Kidney (tissue), 2 donors: ENCODE data around the gene PLET1. TPM values are rescaled to one million over a fixed set of nuclear protein-coding genes. Genes with fewer than 3 reads are reported as not detected.

ENCODE experiments used
- polyA plus RNA-seq: library from polyadenylated mRNA; stranded (reverse); fragments of 350-450 nt; fragmentation: Illumina TruSeq; extraction: RNeasy Lipid Tissue Mini Kit (QIAGEN cat#74804); gene quantifications from one replicate; pipeline ENCODE4 v1.2.3, GENCODE V29; 2014; ENCODE audit warnings: low read depth, low replicate concordance; ENCODE audit not compliant: insufficient read depth
- total RNA-seq: library from RNA; stranded (reverse); fragmentation: NEBNext Ultra II Directional; extraction: Animal tissue kit (Norgen Biotek cat#: 25700); gene quantifications from one replicate; pipeline ENCODE4 v1.2.1, GENCODE V29; 2021
- donor health status: DM: yes; HTN: yes; CAD: no.

PLET1 gene
- total and polyA plus RNA-seq, 2 donors from 2014 or later: not detected

Other genes starting within 250 kb of the PLET1 start
- 33.1 TPM for gene DLAT, start 235.5 kb downstream of the PLET1 start, total RNA-seq
- gene DLAT, start 235.5 kb downstream of the PLET1 start, polyA plus RNA-seq: 27.5 TPM
- gene PIH1D2, start 186.8 kb downstream of the PLET1 start, total RNA-seq: 7.5 TPM
- gene PIH1D2, start 186.8 kb downstream of the PLET1 start, polyA plus RNA-seq: 6.6 TPM
- 21.5 TPM for gene NKAPD1, start 186.6 kb downstream of the PLET1 start, total RNA-seq
- gene NKAPD1, start 186.6 kb downstream of the PLET1 start, polyA plus RNA-seq: 14.3 TPM
- gene TIMM8B, start 174.1 kb downstream of the PLET1 start, total RNA-seq: 51.3 TPM
- gene TIMM8B, start 174.1 kb downstream of the PLET1 start, polyA plus RNA-seq: 167 TPM
- gene SDHD, start 174.0 kb downstream of the PLET1 start, total RNA-seq: 111 TPM
- 288 TPM for gene SDHD, start 174.0 kb downstream of the PLET1 start, polyA plus RNA-seq
- 25.2 TPM for gene IL18, start 96.8 kb downstream of the PLET1 start, total RNA-seq
- gene IL18, start 96.8 kb downstream of the PLET1 start, polyA plus RNA-seq: 37.4 TPM
- not detected for gene TEX12, start 93.5 kb downstream of the PLET1 start, total RNA-seq
- gene TEX12, start 93.5 kb downstream of the PLET1 start, polyA plus RNA-seq: not detected
- 9.6 TPM for gene BCO2, start 85.3 kb downstream of the PLET1 start, total RNA-seq
- gene BCO2, start 85.3 kb downstream of the PLET1 start, polyA plus RNA-seq: 6.9 TPM
- 40.6 TPM for gene PTS, start 34.4 kb downstream of the PLET1 start, total RNA-seq
- gene PTS, start 34.4 kb downstream of the PLET1 start, polyA plus RNA-seq: 76.4 TPM